IMR-90 (cell line): ENCODE results near the gene COTL1. TPM values are rescaled to one million over a fixed set of nuclear protein-coding genes. Genes with fewer than 3 reads are reported as not detected.

ENCODE experiments used
- ATAC-seq: fragments of 200-7000 bp; cut with Tn5 transposase; 2 replicates; pipeline ENCODE4 v1.9.1; 2020; ENCODE audit warnings: low read depth, mild to moderate bottlenecking, moderate library complexity
- BruUV-seq: library from RNA; stranded (reverse); fragments of 400-500 nt; replicated peaks from 2 replicates; lab custom pipeline; 2021; lab: Mats Ljungman, UMichigan
- CTCF ChIA-PET: fragments of 300-600 bp; formaldehyde crosslinking; extraction: SDS; loops from one replicate; lab custom pipeline; 2021; ENCODE audit warnings: antibody characterized with exemption; lab: Yijun Ruan, JAX
- POLR2A ChIA-PET: fragments of 300-600 bp; sonication (Branson Sonifier 250); formaldehyde crosslinking; loops from one replicate; lab custom pipeline; 2022; ENCODE audit warnings: antibody characterized with exemption; ENCODE audit not compliant: unreplicated experiment; lab: Charles Lee
- DNase-seq: peaks from one replicate; pipeline ENCODE4 v3.0.0; 2013
- H2AFZ ChIP-seq: replicated peaks from 2 replicates; pipeline ENCODE3; 2013; ENCODE audit warnings: low read length, mild to moderate bottlenecking; ENCODE audit not compliant: poor library complexity
- H2AK5ac ChIP-seq: 2 replicates; pipeline ENCODE4 v1.6.1; 2013; ENCODE audit warnings: low read depth, low read length, inconsistent platforms
- H2AK9ac ChIP-seq: replicated peaks from 2 replicates; pipeline ENCODE3; 2013; ENCODE audit warnings: mild to moderate bottlenecking, low read depth, low read length, moderate library complexity; ENCODE audit not compliant: poor library complexity
- H2BK120ac ChIP-seq: 2 replicates; pipeline ENCODE4 v1.6.1; 2013; ENCODE audit warnings: low read depth, low read length, inconsistent platforms
- H2BK15ac ChIP-seq: 3 replicates; pipeline ENCODE4 v1.6.1; 2013; ENCODE audit warnings: low read depth, low read length, inconsistent platforms
- H2BK20ac ChIP-seq: 2 replicates; pipeline ENCODE4 v1.6.1; 2013; ENCODE audit warnings: low read depth, mild to moderate bottlenecking, inconsistent platforms, low read length, moderate library complexity
- H2BK5ac ChIP-seq: 2 replicates; pipeline ENCODE4 v1.6.1; 2013; ENCODE audit warnings: mild to moderate bottlenecking, low read depth, low read length, inconsistent platforms; ENCODE audit not compliant: poor library complexity, severe bottlenecking
- H3K14ac ChIP-seq: replicated peaks from 2 replicates; pipeline ENCODE4 v1.6.1; 2013; ENCODE audit warnings: low read depth, low read length, inconsistent platforms
- H3K18ac ChIP-seq: 2 replicates; pipeline ENCODE4 v1.6.1; 2013; ENCODE audit warnings: low read depth, low read length, control low read depth
- H3K23ac ChIP-seq: 2 replicates; pipeline ENCODE4 v1.6.1; 2013; ENCODE audit warnings: low read depth, low read length, inconsistent platforms
- H3K27ac ChIP-seq: 2 replicates; pipeline ENCODE4 v1.5.1; 2013; ENCODE audit warnings: mild to moderate bottlenecking, control low read depth, low read length; ENCODE audit not compliant: insufficient read depth
- H3K27me3 ChIP-seq: 2 replicates; pipeline ENCODE4 v1.6.1; 2013; ENCODE audit warnings: low read length; ENCODE audit not compliant: control insufficient read depth, insufficient read depth
- H3K36me3 ChIP-seq: 2 replicates; pipeline ENCODE4 v1.6.1; 2013; ENCODE audit warnings: low read length, mixed read lengths; ENCODE audit not compliant: control insufficient read depth, insufficient read depth
- H3K4ac ChIP-seq: 2 replicates; pipeline ENCODE4 v1.6.1; 2013; ENCODE audit warnings: low read depth, low read length, inconsistent platforms
- H3K4me1 ChIP-seq: 2 replicates; pipeline ENCODE4 v1.6.1; 2013; ENCODE audit warnings: low read length, mixed read lengths; ENCODE audit not compliant: control insufficient read depth, insufficient read depth
- H3K4me2 ChIP-seq: 2 replicates; pipeline ENCODE4 v1.6.1; 2013; ENCODE audit warnings: low read depth, mild to moderate bottlenecking, control low read depth, low read length, moderate library complexity
- H3K4me3 ChIP-seq: 2 replicates; pipeline ENCODE4 v1.5.1; 2013; ENCODE audit warnings: low read depth, mild to moderate bottlenecking, control low read depth, low read length, moderate library complexity; ENCODE audit not compliant: insufficient read depth
- H3K56ac ChIP-seq: 2 replicates; pipeline ENCODE4 v1.6.1; 2013; ENCODE audit warnings: low read length, inconsistent platforms; ENCODE audit not compliant: insufficient read depth; ENCODE audit errors: extremely low read depth
- H3K79me1 ChIP-seq, 2 experiments: 2 replicates each; pipeline ENCODE4 v1.6.1; 2013; ENCODE audit warnings: low read length in 2 of 2, inconsistent platforms in 1 of 2, low read depth in 1 of 2
- H3K9ac ChIP-seq: 2 replicates; pipeline ENCODE4 v1.6.1; 2013; ENCODE audit warnings: low read depth, low read length, control low read depth
- H3K9me1 ChIP-seq: 2 replicates; pipeline ENCODE4 v1.6.1; 2013; ENCODE audit warnings: low read length, inconsistent platforms; ENCODE audit not compliant: insufficient read depth
- H3K9me3 ChIP-seq: 2 replicates; pipeline ENCODE4 v1.6.1; 2013; ENCODE audit warnings: low read length; ENCODE audit not compliant: control insufficient read depth, insufficient read depth
- H4K20me1 ChIP-seq: 2 replicates; pipeline ENCODE4 v1.6.1; 2013; ENCODE audit warnings: low read length, inconsistent platforms; ENCODE audit not compliant: insufficient read depth
- H4K5ac ChIP-seq: 2 replicates; pipeline ENCODE4 v1.6.1; 2013; ENCODE audit warnings: mild to moderate bottlenecking, low read depth, low read length, control low read depth
- H4K8ac ChIP-seq, 2 experiments: 2 replicates each; pipeline ENCODE4 v1.6.1; 2013; ENCODE audit warnings: low read depth in 2 of 2, low read length in 2 of 2, control low read depth in 1 of 2, inconsistent platforms in 1 of 2
- H4K91ac ChIP-seq: 2 replicates; pipeline ENCODE4 v1.6.1; 2013; ENCODE audit warnings: low read depth, low read length, inconsistent platforms; ENCODE audit not compliant: insufficient read depth
- BHLHE40 ChIP-seq: fragments of 150-350 bp; IDR thresholded peaks from 2 replicates; pipeline ENCODE4 v1.6.1; 2016; ENCODE audit warnings: mild to moderate bottlenecking, low read depth, low read length
- CEBPB ChIP-seq: IDR thresholded peaks from 2 replicates; pipeline ENCODE4 v1.6.1; 2012; ENCODE audit warnings: low read depth, low read length, improper control_type of control experiment
- CHD1 ChIP-seq: IDR thresholded peaks from 2 replicates; pipeline ENCODE4 v1.6.1; 2012; ENCODE audit warnings: low read depth, low read length, improper control_type of control experiment
- CTCF ChIP-seq: conservative IDR thresholded peaks from 2 replicates; pipeline ENCODE4 v1.5.1; 2012; ENCODE audit warnings: mild to moderate bottlenecking, low read depth, low read length, improper control_type of control experiment
- FOS ChIP-seq: fragments of 150-350 bp; IDR thresholded peaks from 2 replicates; pipeline ENCODE4 v1.6.1; 2016; ENCODE audit warnings: low read depth, low read length
- MAFK ChIP-seq: IDR thresholded peaks from 2 replicates; pipeline ENCODE4 v1.6.1; 2012; ENCODE audit warnings: low read depth, low read length, improper control_type of control experiment
- MAZ ChIP-seq: IDR thresholded peaks from 2 replicates; pipeline ENCODE4 v1.6.1; 2012; ENCODE audit warnings: low read depth, mild to moderate bottlenecking, low read length, improper control_type of control experiment, moderate library complexity, borderline replicate concordance
- MXI1 ChIP-seq: IDR thresholded peaks from 2 replicates; pipeline ENCODE4 v1.6.1; 2012; ENCODE audit warnings: low read depth, mild to moderate bottlenecking, low read length, moderate library complexity, borderline replicate concordance
- NFE2L2 ChIP-seq: fragments of 150-350 bp; IDR thresholded peaks from 2 replicates; pipeline ENCODE4 v1.6.1; 2016; ENCODE audit warnings: low read depth, mild to moderate bottlenecking, low read length
- POLR2A ChIP-seq: IDR thresholded peaks from 2 replicates; pipeline ENCODE4 v1.6.1; 2012; ENCODE audit warnings: mild to moderate bottlenecking, low read depth, low read length
- RAD21 ChIP-seq: IDR thresholded peaks from 2 replicates; pipeline ENCODE4 v1.6.1; 2012; ENCODE audit warnings: low read length, improper control_type of control experiment
- RCOR1 ChIP-seq: IDR thresholded peaks from 2 replicates; pipeline ENCODE4 v1.6.1; 2012; ENCODE audit warnings: mild to moderate bottlenecking, low read length, improper control_type of control experiment; ENCODE audit not compliant: insufficient replicate concordance
- RFX5 ChIP-seq: IDR thresholded peaks from 2 replicates; pipeline ENCODE4 v1.8.0; 2012; ENCODE audit warnings: low read depth, mild to moderate bottlenecking, low read length, moderate library complexity
- SMC3 ChIP-seq: fragments of 150-350 bp; IDR thresholded peaks from 2 replicates; pipeline ENCODE4 v1.6.1; 2016; ENCODE audit warnings: low read depth, mild to moderate bottlenecking, antibody characterized with exemption, low read length, moderate library complexity
- USF2 ChIP-seq: fragments of 150-350 bp; IDR thresholded peaks from 2 replicates; pipeline ENCODE4 v1.6.1; 2017; ENCODE audit warnings: mild to moderate bottlenecking, antibody characterized with exemption, low read length, low read depth
- WGBS, 2 experiments: methylation state at CpG; one replicate each; pipeline versions ENCODE4 v1.1.5 to v1.1.7; 2013; ENCODE audit warnings: missing lambda C conversion rate in 2 of 2; ENCODE audit not compliant: insufficient read length in 1 of 2; ENCODE audit errors: extremely low coverage in 2 of 2; 5-methylcytosine and 5-hydroxymethylcytosine counted together
- dilution Hi-C: fragments of 300-500 bp; cut with HindIII; formaldehyde crosslinking; loops from one replicate; pipeline ENCODE4 v1.14.3; 2018; ENCODE audit warnings: low sequenced_read_pairs; ENCODE audit not compliant: unreplicated experiment
- in situ Hi-C: fragments of 300-500 bp; cut with MboI; formaldehyde crosslinking; loops from 3 replicates; pipeline ENCODE4 v1.14.3; 2019; ENCODE audit warnings: low sequenced_read_pairs, inconsistent platforms, mixed read lengths
- intact Hi-C: fragments of 100-400 bp; cut with micrococcal nuclease; formaldehyde crosslinking; loops from 2 replicates; pipeline ENCODE4 v1.10.0; 2022
- polyA plus RNA-seq, 3 experiments: library from polyadenylated mRNA; depleted of rRNA; stranded (reverse); fragments of >200 nt; gene quantifications; 2 replicates each; pipeline ENCODE4 v1.2.3, GENCODE V29; 2012; ENCODE audit warnings: low replicate concordance in 1 of 3
- total RNA-seq: library from RNA; depleted of rRNA; stranded (reverse); fragments of >200 nt; gene quantifications from 2 replicates; pipeline ENCODE4 v1.2.3, GENCODE V29; 2012

COTL1 gene
- total and polyA plus RNA-seq, 2 of the 4 experiments (the other 2 are of a cell fraction): 144 to 258 TPM

GRCh38 chr16:84629580-84629979 is 11.7 kb upstream of the COTL1 start:
- no peak overlapping the region for H3K56ac ChIP-seq
- intact Hi-C loops (loop anchor here (10.0 kb wide), 1 partner anchor 195 kb away; no protein-coding TSS in a partner anchor), dilution Hi-C loops (no loop called here), in situ Hi-C loops (loop anchor here (25.0 kb wide), 2 partner anchors 333 to 342 kb away; partner anchors contain the start of gene WFDC1)
- H4K8ac ChIP-seq: no peak overlapping the region
- H3K4me1 ChIP-seq: peaks cover 4% of the 10 kb centered on the region; the same call in 1 of the 2 replicates
- H3K27me3 ChIP-seq: no peaks in the 10 kb centered on the region
- H3K23ac ChIP-seq: no peak overlapping the region
- no peak for DNase-seq
- no peak overlapping the region for H2BK20ac ChIP-seq
- H2AK9ac ChIP-seq: peak overlapping the region; percentile 89
- no peak overlapping the region for H3K27ac ChIP-seq
- WGBS, 2 experiments: 47% methylated on average over 3 of the region's 10 CpGs; no CpG with 5 or more reads in 1 of the 2 experiments
- no peak for TF ChIP-seq MAFK
- no peak for TF ChIP-seq MAZ
- no peak for TF ChIP-seq RCOR1
- no peak for TF ChIP-seq RFX5
- TF ChIP-seq BHLHE40: no peak
- TF ChIP-seq CTCF: no peak
- TF ChIP-seq NFE2L2: no peak
- no peak for TF ChIP-seq CEBPB
- TF ChIP-seq CHD1: no peak
- TF ChIP-seq MXI1: no peak
- TF ChIP-seq SMC3: no peak
- no peak for TF ChIP-seq USF2
- TF ChIP-seq RAD21: no peak
- no peak for TF ChIP-seq FOS
- no peak for TF ChIP-seq POLR2A
- H3K9ac ChIP-seq: no peak overlapping the region
- ChIA-PET CTCF (interaction anchor here (0.9 kb wide), 1 partner anchor 118 kb away, joined by 3 read pairs; no protein-coding TSS in a partner anchor), POLR2A (no interaction called here)
- no peak overlapping the region for H3K14ac ChIP-seq
- no peak overlapping the region for H4K5ac ChIP-seq
- peak overlapping the region; percentile 33; the same call in 1 of the 2 replicates for H2AK5ac ChIP-seq
- peaks cover 7% of the 10 kb centered on the region; the same call in 1 of the 2 replicates for H3K9me1 ChIP-seq
- H3K79me1 ChIP-seq: no peaks in the 10 kb centered on the region
- no peak overlapping the region for H3K18ac ChIP-seq
- no peak overlapping the region for H3K4me2 ChIP-seq
- ATAC-seq: no peak
- H3K9me3 ChIP-seq: no peaks in the 10 kb centered on the region
- no peak overlapping the region for H2BK120ac ChIP-seq
- no peak overlapping the region for H3K4me3 ChIP-seq
- H2BK15ac ChIP-seq: no peak overlapping the region
- H2AFZ ChIP-seq: peak overlapping the region; percentile 66
- no peak overlapping the region for H4K91ac ChIP-seq
- H2BK5ac ChIP-seq: no peak overlapping the region
- no peak overlapping the region for H3K4ac ChIP-seq
- BruUV-seq: no TSS peak
- H4K20me1 ChIP-seq: no peaks in the 10 kb centered on the region
- no peaks in the 10 kb centered on the region for H3K36me3 ChIP-seq
